ENCODE results near the gene ACSS2. TPM values are rescaled to one million over a fixed set of nuclear protein-coding genes. Genes with fewer than 3 reads are reported as not detected.

Gene ACSS2
- total and polyA plus RNA-seq, 2 of the 8 experiments (the other 6 are each of a cell fraction or from before 2014, with no cell fraction given), result 17.7 to 24.2 TPM

- H3K9me3 ChIP-seq (ENCODE audit: insufficient read depth in 2 of 2, low read depth in 1 of 2, low read length in 1 of 2), result no peaks in the 10 kb centered on the region
- H3K18ac ChIP-seq (ENCODE audit: extremely low read depth, low read length), result no peak overlapping the region
- H3K79me1 ChIP-seq (ENCODE audit: low read depth, low read length), result no peaks in the 10 kb centered on the region
- H4K8ac ChIP-seq (ENCODE audit: extremely low read depth, insufficient read depth, low read length), result no peak overlapping the region
- DNase-seq (ENCODE audit: low read depth in 1 of 2, low spot score in 2 of 2) (no peak), FAIRE-seq (no peak)
- no peak overlapping the region for H2BK120ac ChIP-seq (replicated peaks; ENCODE audit: low read depth, low read length)
- ChIA-PET CTCF (ENCODE audit: partially characterized antibody) (interaction anchor here (0.7 kb wide), 1 partner anchor 131 kb away, joined by 4 read pairs; no protein-coding TSS in a partner anchor), POLR2A (ENCODE audit: partially characterized antibody) (interaction anchor here (0.6 kb wide), 1 partner anchor 10 kb away, joined by 3 read pairs; no protein-coding TSS in a partner anchor)
- no peak overlapping the region for H2AFZ ChIP-seq (ENCODE audit: low read length)
- peaks cover 3% of the 10 kb centered on the region; the same call in 1 of the 2 replicates for H3K23me2 ChIP-seq (ENCODE audit: low read depth, low read length)
- H4K5ac ChIP-seq (ENCODE audit: insufficient read length, low read depth, low read length), result no peak overlapping the region
- no peak overlapping the region for H3K4ac ChIP-seq (replicated peaks; ENCODE audit: insufficient read length, low read depth, low read length)
- no peak overlapping the region for H3K4me2 ChIP-seq (ENCODE audit: insufficient read depth in 1 of 2, low read depth in 2 of 2, low read length in 2 of 2)
- H2BK20ac ChIP-seq (ENCODE audit: low read length), result no peak overlapping the region
- H3K4me3 ChIP-seq (ENCODE audit: extremely low read depth in 1 of 4, insufficient read depth in 2 of 4, low read depth in 3 of 4, low read length in 4 of 4), result no peak overlapping the region
- H3K9ac ChIP-seq (replicated peaks in 1 of 4; ENCODE audit: extremely low read depth in 1 of 4, low read depth in 3 of 4, low read length in 3 of 4), result no peak overlapping the region
- H2BK5ac ChIP-seq (ENCODE audit: low read depth, low read length), result no peak overlapping the region
- no peaks in the 10 kb centered on the region; a peak in 3 of 8 replicates for H3K36me3 ChIP-seq (ENCODE audit: control insufficient read depth in 2 of 4, insufficient read depth in 4 of 4, low read length in 3 of 4)
- WGBS, 2 experiments (ENCODE audit: extremely low coverage in 1 of 2, insufficient coverage in 1 of 2, insufficient read length in 1 of 2, insufficient replicate concordance in 2 of 2, low coverage in 1 of 2, low lambda C conversion rate in 2 of 2, missing lambda C conversion rate in 1 of 2), result 92% methylated on average over 6 of the region's 6 CpGs; no CpG with 5 or more reads in 1 of the 2 experiments
- H3K14ac ChIP-seq (ENCODE audit: insufficient read length), result no peak overlapping the region
- H4K20me1 ChIP-seq (replicated peaks in 1 of 2; ENCODE audit: control insufficient read depth in 1 of 2, insufficient read depth in 2 of 2, low read length in 2 of 2), result peaks cover 0 to 3% of the 10 kb centered on the region in 2 experiments
- H2AK5ac ChIP-seq (ENCODE audit: low read depth, low read length), result no peak overlapping the region
- H2BK12ac ChIP-seq (ENCODE audit: low read depth, low read length), result no peak overlapping the region
- no peak overlapping the region for H3K23ac ChIP-seq (ENCODE audit: insufficient read length)
- no peak overlapping the region for H4K91ac ChIP-seq (replicated peaks; ENCODE audit: insufficient read length, low read length)
- peaks cover 0 to 3% (median under 1%) of the 10 kb centered on the region in 4 experiments; a peak in 3 of 7 replicates for H3K4me1 ChIP-seq (replicated peaks in 1 of 4; ENCODE audit: control insufficient read depth in 3 of 4, insufficient read depth in 4 of 4, low read length in 3 of 4)
- no peak overlapping the region for H3K27ac ChIP-seq (ENCODE audit: low read depth, low read length)
- no peaks in the 10 kb centered on the region for H3K79me2 ChIP-seq (ENCODE audit: control insufficient read depth in 1 of 2, insufficient read depth in 2 of 2, low read length in 2 of 2)
- no peak overlapping the region for H3K56ac ChIP-seq (replicated peaks; ENCODE audit: insufficient read length, low read depth, low read length)
- no peak overlapping the region for H2BK15ac ChIP-seq (ENCODE audit: low read length)
- peaks cover 0 to 8% (median 7%) of the 10 kb centered on the region in 4 experiments; a peak in 5 of 7 replicates for H3K27me3 ChIP-seq (replicated peaks in 1 of 4; ENCODE audit: control insufficient read depth in 3 of 4, extremely low read depth in 1 of 4, insufficient read depth in 3 of 4, low read length in 3 of 4)
- TF ChIP-seq SRF (IDR thresholded peaks at IDR 0.05; ENCODE audit: low read depth, low read length) (no peak), CEBPB (IDR thresholded peaks at IDR 0.05; ENCODE audit: low read depth, low read length) (no peak), SP2 (IDR thresholded peaks at IDR 0.05; ENCODE audit: low read length) (no peak), POLR2AphosphoS5 (IDR thresholded peaks at IDR 0.05; ENCODE audit: low read depth, low read length) (no peak)
Observed at GRCh38 chr20:34880215-34880850, 3.9 kb downstream of the ACSS2 start.
